OCI-LY1 (cell line): ENCODE data around the gene ABCA4.

Experiments used
- H2AFZ ChIP-seq: fragments of 200-600 bp; sonication (generic), shearing (Covaris generic); 2 replicates; pipeline ENCODE4 v1.6.0; 2014; ENCODE audit warnings: antibody characterized with exemption, mild to moderate bottlenecking, low read length
- H3F3A ChIP-seq: fragments of 200-600 bp; sonication (generic), shearing (Covaris generic); 2 replicates; pipeline ENCODE4 v1.6.0; 2014; ENCODE audit warnings: mild to moderate bottlenecking, antibody characterized with exemption, low read length, moderate library complexity; ENCODE audit not compliant: insufficient read depth
- H3K27ac ChIP-seq: fragments of 200-600 bp; sonication (generic); 2 replicates; pipeline ENCODE4 v1.5.1; 2014; ENCODE audit warnings: low read length, mixed run types, mild to moderate bottlenecking, low read depth; ENCODE audit not compliant: poor library complexity, severe bottlenecking
- H3K27me3 ChIP-seq: fragments of 200-600 bp; sonication (generic); 2 replicates; pipeline ENCODE4 v1.6.0; 2014; ENCODE audit warnings: antibody characterized with exemption, mild to moderate bottlenecking, low read length, moderate library complexity; ENCODE audit not compliant: insufficient read depth
- H3K36me3 ChIP-seq: fragments of 200-600 bp; sonication (generic); 2 replicates; pipeline ENCODE4 v1.6.1; 2014; ENCODE audit warnings: mild to moderate bottlenecking, antibody characterized with exemption, low read length, moderate library complexity, mixed read lengths; ENCODE audit not compliant: insufficient read depth
- H3K4me1 ChIP-seq: fragments of 200-600 bp; sonication (generic); 2 replicates; pipeline ENCODE4 v1.5.1; 2014; ENCODE audit warnings: mild to moderate bottlenecking, low read length, moderate library complexity; ENCODE audit not compliant: insufficient read depth, severe bottlenecking
- H3K4me2 ChIP-seq: fragments of 200-600 bp; sonication (generic), shearing (Covaris generic); 2 replicates; pipeline ENCODE4 v1.6.1; 2014; ENCODE audit warnings: low read length
- H3K4me3 ChIP-seq: fragments of 200-600 bp; sonication (generic); 2 replicates; pipeline ENCODE4 v1.5.1; 2014; ENCODE audit warnings: low read length, low read depth, mild to moderate bottlenecking, mixed read lengths; ENCODE audit not compliant: poor library complexity, severe bottlenecking
- H3K79me2 ChIP-seq: fragments of 200-600 bp; shearing (Covaris generic); 2 replicates; pipeline ENCODE4 v1.6.1; 2016; ENCODE audit warnings: mixed run types, low read length, mixed read lengths; ENCODE audit not compliant: insufficient read depth
- H3K9ac ChIP-seq: fragments of 200-600 bp; sonication (generic), shearing (Covaris generic); 2 replicates; pipeline ENCODE4 v1.6.1; 2014; ENCODE audit warnings: mild to moderate bottlenecking, low read length, mixed read lengths
- H3K9me2 ChIP-seq: fragments of 200-600 bp; sonication (generic), shearing (Covaris generic); 2 replicates; pipeline ENCODE4 v1.6.1; 2014; ENCODE audit warnings: low read depth, mild to moderate bottlenecking, low read length, mixed read lengths
- H3K9me3 ChIP-seq: fragments of 200-600 bp; shearing (Covaris generic); 2 replicates; pipeline ENCODE4 v1.6.1; 2014; ENCODE audit warnings: low read length, mixed read lengths
- H4K20me1 ChIP-seq: fragments of 200-600 bp; sonication (generic), shearing (Covaris generic); 2 replicates; pipeline ENCODE4 v1.6.0; 2016; ENCODE audit warnings: mild to moderate bottlenecking, low read length; ENCODE audit not compliant: insufficient read depth
- CTCF ChIP-seq: fragments of 200-600 bp; sonication (generic), shearing (Covaris generic); IDR thresholded peaks from 2 replicates; pipeline ENCODE4 v1.5.1; 2017; ENCODE audit warnings: mild to moderate bottlenecking, antibody characterized with exemption, low read length, moderate library complexity, mixed read lengths
- EZH2 ChIP-seq: fragments of 200-600 bp; sonication (generic), shearing (Covaris generic); IDR thresholded peaks from 2 replicates; pipeline ENCODE4 v1.8.0; 2017; ENCODE audit warnings: borderline replicate concordance, mixed run types, mild to moderate bottlenecking, antibody characterized with exemption, low read length, moderate library complexity, mixed read lengths

Gene ABCA4

GRCh38 chr1:94119306-94119705 is 1.6 kb downstream of the ABCA4 start:
- Histone ChIP-seq H3K4me3 (no peak overlapping the region), H2AFZ (no peak overlapping the region), H3K9me2 (no peaks in the 10 kb centered on the region), H3K9me3 (no peaks in the 10 kb centered on the region), H3K27me3 (no peaks in the 10 kb centered on the region), H3K27ac (no peak overlapping the region), H3K36me3 (no peaks in the 10 kb centered on the region), H3K4me2 (no peak overlapping the region), H3F3A (no peaks in the 10 kb centered on the region), H4K20me1 (no peaks in the 10 kb centered on the region), H3K4me1 (no peaks in the 10 kb centered on the region), H3K9ac (no peak overlapping the region), H3K79me2 (no peaks in the 10 kb centered on the region)
- no peak for TF ChIP-seq CTCF
- no peak for TF ChIP-seq EZH2

- Histone ChIP-seq H3F3A (no peaks in the 10 kb centered on the region), H3K27me3 (no peaks in the 10 kb centered on the region), H3K4me3 (no peak overlapping the region), H3K4me1 (no peaks in the 10 kb centered on the region), H3K4me2 (no peak overlapping the region), H4K20me1 (no peaks in the 10 kb centered on the region), H3K9ac (no peak overlapping the region), H3K9me2 (no peaks in the 10 kb centered on the region), H3K27ac (no peak overlapping the region), H3K79me2 (no peaks in the 10 kb centered on the region), H3K36me3 (no peaks in the 10 kb centered on the region), H2AFZ (no peak overlapping the region), H3K9me3 (no peaks in the 10 kb centered on the region)
- TF ChIP-seq EZH2 (no peak), CTCF (no peak)
Measured at GRCh38 chr1:94118471-94118870, 2.5 kb downstream of the ABCA4 start.

- H3K4me3 ChIP-seq, result no peak overlapping the region
Measured at GRCh38 chr1:94118013-94118412, 2.9 kb downstream of the ABCA4 start.

More at GRCh38 chr1:94118013-94118412, 2.9 kb downstream of the ABCA4 start:
- H3K9me3 ChIP-seq, result no peaks in the 10 kb centered on the region
- H3K79me2 ChIP-seq, result no peaks in the 10 kb centered on the region
- H4K20me1 ChIP-seq, result no peaks in the 10 kb centered on the region
- no peaks in the 10 kb centered on the region for H3F3A ChIP-seq
- no peak overlapping the region for H2AFZ ChIP-seq
- H3K27ac ChIP-seq, result no peak overlapping the region
- TF ChIP-seq EZH2 (no peak), CTCF (no peak)
- H3K27me3 ChIP-seq, result no peaks in the 10 kb centered on the region
- H3K4me2 ChIP-seq, result no peak overlapping the region
- H3K36me3 ChIP-seq, result no peaks in the 10 kb centered on the region
- no peaks in the 10 kb centered on the region for H3K4me1 ChIP-seq
- H3K9me2 ChIP-seq, result no peaks in the 10 kb centered on the region
- H3K9ac ChIP-seq, result no peak overlapping the region
